Epithelial cell of prostate (primary cell): Measurements from ENCODE around the gene BOC.
A peak's percentile ranks its signal among the peaks of the same experiment; 100 is the strongest.

Experiments
- DNase-seq: peaks from one replicate; pipeline ENCODE4 v3.0.0-alpha.2; 2011; ENCODE audit warnings: low read depth, low spot score
- H3K27ac ChIP-seq: fragments of 450-650 bp; 2 replicates; pipeline ENCODE4 v1.5.1; 2017; ENCODE audit warnings: mild to moderate bottlenecking

Gene BOC

DNA sequence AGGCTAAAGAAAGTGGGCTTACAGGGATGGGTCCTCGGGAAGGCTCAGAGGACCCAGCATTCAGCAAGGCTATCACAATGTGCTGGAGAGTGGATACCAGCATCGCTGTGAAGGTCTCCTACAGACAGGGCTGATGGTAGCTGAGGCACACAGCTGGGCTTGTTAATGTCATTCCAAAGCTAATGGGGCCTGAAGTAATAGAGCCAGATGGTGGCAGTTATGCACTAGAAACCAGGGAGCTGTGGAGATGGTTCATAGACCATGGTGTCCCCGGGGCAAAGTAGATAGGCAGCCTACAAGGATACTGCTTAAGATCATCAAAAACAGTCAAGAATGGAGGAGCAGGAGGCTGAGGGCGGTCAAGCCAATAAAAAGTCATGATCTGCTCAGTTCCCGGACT is 24.8 kb upstream of the BOC start:
- DNase-seq = no peak
- no peak overlapping the region for H3K27ac ChIP-seq

DNA sequence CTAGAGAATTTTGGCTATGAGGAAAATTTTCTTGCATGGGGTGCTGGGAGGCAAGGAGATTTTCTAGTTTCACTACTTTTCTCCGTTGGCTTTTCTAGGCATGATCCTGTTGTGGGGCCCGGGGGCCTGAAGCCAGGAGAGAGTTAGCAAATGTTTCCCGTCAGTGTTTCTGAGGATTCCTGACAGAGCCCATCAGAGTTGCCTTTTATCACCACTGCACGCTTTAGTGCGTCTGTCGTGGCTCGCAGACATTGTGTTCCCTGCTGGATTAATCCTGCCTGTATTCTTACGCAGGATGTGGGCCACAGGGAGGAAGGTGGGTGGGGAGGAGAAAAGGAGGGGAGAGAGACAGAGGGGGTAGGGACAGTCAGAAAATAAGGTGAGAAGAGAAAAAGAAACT is 18.1 kb upstream of the BOC start:
- no peak overlapping the region for H3K27ac ChIP-seq
- no peak for DNase-seq

DNA sequence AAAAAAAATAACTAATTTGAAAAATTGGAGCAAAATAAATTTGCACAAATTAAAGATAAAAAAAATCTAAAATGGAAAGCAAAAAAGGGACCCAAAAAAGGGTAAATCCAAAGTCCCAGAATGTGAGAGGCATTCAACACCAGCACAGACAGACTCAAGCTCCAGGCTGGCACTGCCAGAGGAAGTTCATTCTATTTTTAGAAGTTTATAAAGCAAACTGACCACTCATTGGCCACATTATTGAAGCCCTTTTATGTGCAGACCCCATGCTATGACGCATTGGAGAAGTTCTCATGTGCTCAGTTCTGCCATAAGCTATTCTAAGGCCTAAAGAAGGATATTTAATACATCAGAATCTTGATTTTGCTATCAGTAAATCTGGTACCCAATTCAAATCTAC is 17.6 kb upstream of the BOC start:
- no peak overlapping the region for H3K27ac ChIP-seq
- no peak for DNase-seq

DNA sequence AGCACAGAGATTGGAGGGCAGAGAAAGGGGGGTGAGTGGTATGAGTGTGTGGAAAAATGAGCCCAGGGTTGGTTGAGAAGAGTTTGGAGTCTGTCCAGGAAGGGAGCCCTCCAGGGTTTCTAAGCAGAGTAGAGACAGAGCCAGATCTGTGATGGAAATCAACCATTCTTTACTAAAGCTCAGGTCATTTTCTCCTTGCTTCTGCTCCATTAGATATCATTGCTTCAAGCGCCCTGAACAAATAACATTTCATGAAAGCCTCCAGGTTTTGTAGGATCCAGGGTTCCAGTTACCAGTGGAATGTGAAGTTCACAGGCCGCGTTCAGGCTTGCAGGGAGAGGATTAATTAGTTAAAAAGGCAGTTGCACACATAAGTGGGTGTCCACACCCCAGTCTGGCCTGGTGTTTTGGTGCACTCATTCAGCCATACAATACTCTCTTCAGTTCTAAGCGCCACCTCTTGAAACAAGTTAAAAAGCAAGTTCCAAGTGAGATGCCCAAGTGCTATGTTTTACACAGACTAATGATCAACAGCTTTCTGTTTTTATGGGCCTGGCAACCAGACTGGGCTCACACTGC is 16.4 kb upstream of the BOC start:
- H3K27ac ChIP-seq = no peak overlapping the region
- DNase-seq = no peak

DNA sequence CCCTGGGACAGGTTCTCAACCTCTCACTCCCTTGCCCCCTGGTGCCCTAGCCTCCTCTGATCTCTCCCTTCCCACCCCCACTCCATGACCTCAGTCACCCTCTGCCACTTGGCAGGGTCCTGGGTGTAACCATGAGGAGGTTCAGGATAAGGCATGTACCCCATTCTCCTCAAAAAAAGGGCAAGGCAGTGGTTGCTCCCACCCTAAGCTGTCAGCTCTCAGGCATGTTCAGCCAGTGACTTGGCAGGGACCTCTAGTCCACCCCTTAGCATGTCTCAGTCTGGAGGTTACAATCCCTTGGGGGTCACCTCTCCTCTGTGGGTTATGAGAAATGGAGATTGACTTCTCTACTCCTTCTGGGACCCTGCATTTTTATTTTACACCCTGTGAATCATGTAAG is 11.0 kb upstream of the BOC start:
- H3K27ac ChIP-seq = no peak overlapping the region
- no peak for DNase-seq

DNA sequence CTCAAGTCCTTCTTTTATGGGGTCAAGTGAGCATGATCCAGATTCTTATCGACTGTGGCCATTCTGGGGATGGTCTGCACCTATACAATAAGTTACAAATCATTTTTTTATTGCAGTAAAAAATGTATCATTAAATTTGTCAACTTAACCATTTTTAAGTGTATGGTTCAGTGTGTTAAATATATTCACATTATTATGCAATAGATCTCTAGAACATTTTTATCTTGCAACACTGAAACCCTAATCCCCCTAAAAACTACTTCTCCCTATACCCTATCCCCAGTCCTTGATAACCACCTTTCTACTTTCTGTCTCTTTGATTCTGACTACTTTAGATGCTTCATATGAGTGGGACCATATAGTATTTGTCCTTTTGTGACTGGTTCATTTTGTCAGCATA is 10.4 kb upstream of the BOC start:
- no peak for DNase-seq
- H3K27ac ChIP-seq = no peak overlapping the region

DNA sequence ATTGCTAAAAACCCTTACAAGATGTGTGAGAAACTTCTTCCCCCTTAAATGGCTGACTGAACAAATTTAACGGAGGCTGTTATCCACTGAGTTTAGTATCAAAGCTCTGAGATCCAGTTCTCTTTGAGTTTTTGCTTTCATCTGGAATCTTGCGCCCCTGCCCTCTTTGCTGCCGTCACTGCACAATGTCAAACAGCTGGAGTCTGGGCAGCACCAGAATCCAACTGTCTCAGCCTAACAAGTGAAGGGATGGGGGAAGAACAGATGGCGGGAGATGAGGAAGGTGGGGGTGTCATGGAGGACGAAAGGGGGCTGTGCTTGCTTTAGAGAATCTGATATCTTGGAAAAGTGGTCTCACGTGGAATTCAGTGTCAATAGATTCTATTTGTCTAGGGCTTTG is 7.0 kb upstream of the BOC start:
- H3K27ac ChIP-seq = no peak overlapping the region
- DNase-seq = no peak

DNA sequence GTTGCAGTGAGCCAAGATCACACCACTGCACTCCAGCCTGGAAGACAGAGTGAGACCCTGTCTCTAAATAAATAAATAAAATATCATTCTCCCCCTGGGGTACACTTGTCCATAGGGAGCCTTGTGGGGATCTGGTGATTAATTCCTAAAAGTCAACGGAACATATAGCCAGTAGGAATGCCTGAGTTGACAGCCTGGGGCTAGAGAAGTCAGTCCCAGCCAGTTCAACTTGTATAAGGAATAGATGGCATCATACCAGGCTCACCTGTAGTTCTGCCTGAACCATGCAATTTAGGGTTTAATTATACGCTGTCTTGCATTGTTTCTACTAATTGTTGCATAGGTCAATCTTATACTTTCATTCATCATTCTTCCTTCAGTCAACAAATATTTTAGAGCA is 5.9 kb upstream of the BOC start:
- DNase-seq = no peak
- no peak overlapping the region for H3K27ac ChIP-seq

DNA sequence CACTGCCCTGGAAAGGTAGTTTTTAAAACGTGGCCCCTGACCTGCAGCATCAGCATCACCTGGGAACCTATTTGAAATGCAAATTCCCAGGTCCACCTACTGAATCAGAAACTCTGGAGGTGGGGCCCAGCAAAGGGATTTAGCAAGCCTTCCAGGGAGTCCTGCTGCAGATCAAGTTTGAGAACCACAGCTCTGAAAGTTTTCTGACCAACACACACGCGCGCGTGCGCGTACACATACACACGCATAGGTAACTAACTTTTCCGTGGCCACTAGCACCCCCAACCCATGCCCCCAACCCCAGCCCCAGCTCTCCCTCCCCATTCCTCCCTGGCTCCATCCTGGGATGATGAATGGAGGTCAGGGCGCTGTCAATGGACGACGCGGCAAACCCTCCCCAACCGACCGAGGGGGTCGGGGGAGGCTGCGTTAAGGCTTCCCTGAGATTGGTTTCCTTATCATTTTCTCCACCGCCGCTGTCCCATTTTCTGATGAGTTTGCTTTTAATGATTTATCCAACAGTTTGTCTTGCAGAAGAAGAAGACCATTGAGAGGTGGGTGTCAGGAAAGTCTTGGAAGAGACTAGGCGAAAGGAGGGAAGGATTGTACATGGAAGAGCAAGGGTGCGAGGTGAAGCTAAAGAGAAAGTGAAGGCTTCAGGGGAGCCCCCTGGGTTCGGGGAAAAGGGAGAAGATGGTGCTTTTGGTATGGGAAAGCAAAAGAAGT is 590 bp upstream of the BOC start:
- DNase-seq = no peak

DNA sequence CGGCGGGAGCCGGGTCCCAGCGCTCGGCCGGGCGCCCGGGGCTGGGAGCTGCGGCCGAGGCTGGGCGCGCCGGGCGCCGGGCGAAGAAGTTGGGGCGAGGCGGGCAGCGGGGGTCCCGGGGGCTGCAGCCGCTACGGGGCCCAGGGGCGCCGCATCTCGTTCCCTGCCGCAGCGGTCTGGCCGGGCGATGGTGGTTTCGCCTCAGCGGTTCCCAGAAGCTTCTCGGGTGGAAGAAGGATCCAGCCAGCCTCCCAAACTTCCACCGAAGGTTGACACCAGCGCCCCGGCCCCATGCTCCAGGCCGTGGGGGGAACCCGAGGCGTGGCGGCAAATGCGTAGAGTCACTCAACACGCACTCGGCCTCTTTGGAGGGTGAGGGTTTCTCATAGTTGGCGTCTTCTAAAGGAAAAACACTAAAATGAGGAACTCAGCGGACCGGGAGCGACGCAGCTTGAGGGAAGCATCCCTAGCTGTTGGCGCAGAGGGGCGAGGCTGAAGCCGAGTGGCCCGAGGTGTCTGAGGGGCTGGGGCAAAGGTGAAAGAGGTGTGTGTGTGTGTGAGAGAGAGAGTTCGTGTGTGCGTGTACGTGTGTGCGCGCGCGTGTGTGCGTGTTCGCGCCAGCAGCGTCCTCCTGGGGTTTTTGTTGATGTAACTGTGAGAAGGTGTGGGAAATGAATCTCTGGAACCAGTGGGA is 940 bp downstream of the BOC start:
- peak overlapping the region; percentile 26 for H3K27ac ChIP-seq
- no peak for DNase-seq

More for the DNA sequence above, 590 bp upstream of the BOC start:
- H3K27ac ChIP-seq = no peak overlapping the region

DNA sequence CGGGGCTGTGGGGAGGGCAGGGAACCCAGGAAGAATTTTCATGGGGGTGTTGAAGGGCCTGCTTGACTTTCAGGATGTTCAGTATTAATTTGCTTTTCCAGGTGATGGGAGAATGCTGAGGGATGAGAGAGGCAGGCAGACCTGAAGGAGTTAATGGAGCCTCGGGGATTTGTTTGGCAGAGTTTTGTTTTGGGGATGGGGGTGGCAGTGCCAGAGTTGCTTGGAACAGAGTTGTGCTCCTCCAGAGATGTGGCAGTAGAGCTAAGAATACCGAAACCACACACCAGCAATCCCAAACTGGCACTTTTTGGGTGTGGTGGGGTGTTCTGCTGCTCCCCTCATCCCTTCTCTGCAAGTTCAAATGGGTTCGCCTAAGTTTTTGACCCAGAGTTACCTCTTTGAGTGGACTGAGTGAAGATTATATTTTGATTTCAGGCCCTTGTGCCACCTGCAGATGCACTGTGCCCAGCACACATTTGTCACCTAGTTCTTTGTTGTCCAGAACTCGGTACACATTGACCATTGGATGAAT is 1.6 kb downstream of the BOC start:
- DNase-seq = no peak
- H3K27ac ChIP-seq = no peak overlapping the region

DNA sequence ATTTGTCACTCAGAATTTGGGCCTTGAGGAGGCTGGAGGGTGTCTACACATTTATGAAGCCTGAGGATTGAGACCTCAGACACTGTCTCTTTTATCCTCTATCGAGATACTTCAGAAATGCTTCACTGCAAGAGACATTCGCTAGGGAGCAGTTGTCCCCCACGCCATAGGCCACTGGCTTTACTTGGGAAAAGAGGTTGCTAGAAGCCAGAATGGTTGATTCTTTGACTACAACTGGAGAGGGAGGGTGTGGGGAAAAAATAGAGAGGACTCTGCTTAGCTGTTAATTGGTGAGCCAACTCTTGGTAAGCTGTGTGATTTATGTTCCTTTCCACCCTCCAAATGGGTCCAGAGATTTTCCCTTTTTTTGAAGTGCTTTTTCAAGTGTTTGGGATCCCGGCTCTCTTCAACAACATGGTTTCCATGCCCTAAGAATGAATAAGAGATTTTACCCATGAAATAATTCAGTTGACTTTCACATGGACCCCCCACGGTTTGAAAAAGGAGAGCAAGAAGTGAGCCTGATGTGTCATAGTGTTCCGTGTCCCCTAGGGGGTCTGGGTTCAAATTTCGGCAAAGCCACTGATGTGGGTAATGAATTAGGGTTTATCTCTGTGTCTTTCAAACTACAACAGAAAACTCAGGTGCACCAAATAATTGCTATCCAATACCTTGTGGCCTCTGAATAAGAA is 2.7 kb downstream of the BOC start:
- no peak overlapping the region for H3K27ac ChIP-seq

DNA sequence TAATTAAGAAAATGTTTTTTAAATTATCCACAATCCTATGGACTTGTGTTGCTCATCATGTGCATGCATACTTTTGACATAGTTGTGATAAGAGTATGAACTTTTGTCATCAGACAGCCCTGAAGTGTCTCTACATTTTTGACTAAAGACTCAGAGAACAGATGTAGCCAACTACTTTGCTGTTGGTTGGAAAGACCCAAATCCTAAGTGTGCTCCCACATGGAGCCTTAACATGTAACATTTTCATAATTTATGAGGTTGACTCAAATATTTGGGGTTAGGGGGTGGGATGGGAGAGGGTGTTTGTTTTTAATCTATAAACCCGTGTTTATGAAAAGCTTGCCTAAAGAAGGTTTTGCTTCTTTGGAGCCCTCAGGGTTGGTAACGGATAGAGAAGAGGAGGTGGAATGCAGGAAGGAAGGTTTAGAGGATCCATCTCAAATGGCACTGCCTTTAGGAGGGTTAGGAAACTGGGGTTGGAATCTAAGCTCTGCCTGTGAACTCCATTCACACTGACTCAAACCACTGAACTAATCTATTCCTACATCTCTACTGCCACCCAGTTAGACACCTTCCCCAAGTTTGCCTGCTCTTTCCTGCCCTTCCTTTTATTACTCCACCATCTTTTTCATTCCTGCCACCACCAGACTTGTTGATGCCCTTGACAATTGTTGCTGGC is 3.7 kb downstream of the BOC start:
- no peak for DNase-seq
- H3K27ac ChIP-seq = no peak overlapping the region

More for the DNA sequence above, 2.7 kb downstream of the BOC start:
- no peak for DNase-seq

DNA sequence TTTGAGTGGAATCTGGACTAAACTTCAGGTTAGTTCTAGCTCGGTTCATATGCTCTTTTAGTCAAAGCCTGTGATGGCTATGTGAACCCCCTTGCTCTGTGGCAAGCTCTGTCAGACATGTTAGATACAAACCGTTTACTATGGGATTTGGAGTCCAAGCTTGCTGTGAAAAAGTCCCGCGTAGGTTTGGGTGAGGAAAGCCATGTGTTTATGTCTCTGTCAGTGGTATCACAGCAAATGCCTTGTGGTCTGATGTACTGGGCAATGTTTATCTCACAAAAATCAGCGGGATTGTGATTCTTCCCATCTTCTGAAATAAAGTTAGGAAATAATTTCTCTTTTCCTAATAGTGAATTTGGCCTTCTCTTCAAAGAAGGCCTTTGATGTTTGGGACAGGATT is 5.0 kb downstream of the BOC start:
- no peak for DNase-seq
- H3K27ac ChIP-seq = no peak overlapping the region

DNA sequence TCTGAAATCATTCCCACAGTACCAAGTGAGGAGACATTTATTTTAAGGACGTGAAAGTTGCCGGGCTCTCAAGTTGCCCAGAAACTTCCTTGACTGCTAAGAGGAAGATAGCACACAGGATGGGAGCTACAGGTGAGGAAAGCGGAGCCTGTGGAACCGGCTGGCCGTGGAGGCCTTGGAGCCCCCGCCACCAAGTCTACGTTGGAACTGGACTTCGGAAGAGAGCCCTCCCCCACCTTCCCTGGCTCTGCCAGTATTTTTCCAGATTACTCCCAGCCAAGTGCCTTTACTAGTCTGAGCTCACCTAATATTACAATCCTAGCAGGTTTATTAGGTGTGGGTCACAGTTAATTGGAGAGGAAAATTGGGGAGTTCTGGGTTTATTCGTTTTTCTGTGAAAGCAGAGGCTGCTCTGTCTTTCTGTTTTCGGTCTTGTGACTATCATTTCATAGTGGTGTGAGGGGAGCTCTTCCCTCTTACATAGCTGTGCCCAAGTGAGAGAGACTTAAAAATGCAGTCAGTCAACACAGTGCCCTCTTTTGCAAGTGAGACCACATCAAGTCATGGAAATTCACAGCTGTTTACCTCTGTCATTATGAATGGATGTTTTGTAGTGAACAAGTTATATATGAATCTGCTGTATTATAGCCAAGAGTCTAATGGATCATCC is 6.8 kb downstream of the BOC start:
- H3K27ac ChIP-seq = no peak overlapping the region
- no peak for DNase-seq

DNA sequence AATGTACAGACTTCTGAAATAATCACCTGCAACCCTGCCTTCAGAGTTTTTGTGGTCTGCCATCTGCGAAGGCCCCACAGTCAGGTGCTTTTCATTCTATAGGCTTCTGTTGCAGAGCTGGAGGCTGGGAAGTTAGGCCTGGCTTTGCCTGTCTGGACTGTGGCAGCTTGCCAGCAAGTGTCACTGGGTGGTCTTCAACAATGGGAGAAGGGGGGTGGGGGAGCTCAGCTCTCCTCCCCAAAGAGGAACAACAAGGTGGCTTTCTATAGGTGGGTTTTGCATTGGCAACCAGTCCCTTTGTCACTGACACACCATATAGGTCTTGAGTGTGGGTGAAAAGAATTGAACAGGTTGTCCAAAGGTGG is 7.3 kb downstream of the BOC start:
- no peak for DNase-seq
- no peak overlapping the region for H3K27ac ChIP-seq

DNA sequence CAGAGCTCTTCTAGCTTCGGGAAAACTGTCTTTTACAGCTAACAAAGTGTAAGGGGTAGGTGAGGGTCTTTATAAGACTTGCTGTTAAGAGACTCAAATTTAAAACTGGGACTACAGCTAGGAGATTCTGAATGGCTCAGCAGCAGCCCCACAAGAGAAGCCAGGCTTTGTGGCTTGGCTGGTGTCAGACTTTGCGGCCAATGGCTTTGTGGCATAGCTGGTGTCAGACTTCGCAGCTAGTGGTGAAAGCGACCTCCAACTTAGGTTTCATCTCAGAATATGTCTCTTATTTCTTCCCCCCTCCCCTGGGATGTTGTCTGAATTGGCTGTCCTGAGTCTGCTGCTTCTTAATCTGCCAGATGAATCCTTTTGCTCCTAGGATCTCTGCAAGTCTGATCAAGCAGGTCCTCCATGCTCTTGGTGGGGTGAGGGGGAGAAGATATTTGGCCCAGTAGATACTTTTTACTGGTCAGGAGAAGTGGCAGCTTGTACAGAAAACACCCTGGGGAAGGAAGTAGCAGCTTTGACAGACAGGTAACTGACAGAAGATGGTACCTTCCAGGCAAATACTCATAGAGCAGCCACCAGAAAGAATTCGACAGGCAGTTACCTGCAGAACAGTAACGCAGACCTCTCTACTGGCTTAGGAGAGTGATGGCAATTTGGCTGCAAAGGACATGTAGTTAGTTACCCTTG is 8.4 kb downstream of the BOC start:
- no peak overlapping the region for H3K27ac ChIP-seq
- DNase-seq = no peak

DNA sequence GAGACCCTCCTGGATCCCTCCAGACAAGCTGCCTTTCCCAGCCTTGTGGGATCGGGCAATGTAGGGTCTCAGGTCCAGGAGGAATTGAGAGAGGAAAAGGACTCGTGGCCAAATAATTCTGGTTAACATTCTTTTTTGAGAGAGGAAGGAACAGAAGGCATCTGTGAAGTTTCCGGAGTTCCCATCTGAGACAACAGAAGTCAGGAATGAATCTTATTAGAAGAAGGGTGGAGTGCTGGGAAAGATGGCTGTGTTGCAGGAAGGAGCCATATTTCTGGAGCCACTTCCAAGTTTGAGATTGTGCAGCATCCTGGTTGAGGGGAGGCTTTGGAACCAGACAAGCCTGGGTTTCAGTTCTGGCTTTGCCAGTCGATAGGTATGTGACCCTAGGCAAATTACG is 9.4 kb downstream of the BOC start:
- DNase-seq = no peak
- H3K27ac ChIP-seq = no peak overlapping the region

DNA sequence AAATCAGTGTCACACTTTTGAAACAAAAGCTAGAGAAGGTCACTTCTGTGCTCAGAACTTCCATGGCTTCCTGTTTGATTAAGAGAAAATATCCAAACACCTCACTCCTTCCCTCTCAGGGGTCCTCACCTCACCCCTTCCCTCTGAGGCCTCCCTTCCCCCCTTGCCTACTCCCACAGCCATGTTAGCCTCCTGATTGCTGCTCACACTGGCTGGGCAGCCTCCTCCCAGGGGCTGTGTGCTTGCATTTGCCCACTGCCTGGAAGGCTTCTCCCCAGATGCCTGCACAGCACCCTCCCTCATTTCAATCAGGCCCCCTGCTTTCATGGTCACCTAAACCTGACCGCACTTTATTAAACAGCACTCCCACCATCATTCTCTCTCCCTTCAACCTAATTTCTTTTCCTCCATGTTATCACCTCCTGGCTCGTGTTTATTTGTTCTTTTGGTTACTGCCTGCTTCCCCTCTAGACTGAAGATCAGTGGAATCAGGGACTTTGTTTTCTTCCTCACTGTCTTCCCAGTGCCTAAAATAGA is 10.4 kb downstream of the BOC start:
- no peak overlapping the region for H3K27ac ChIP-seq

More for the DNA sequence above, 10.4 kb downstream of the BOC start:
- no peak for DNase-seq
